SK-N-SH (cell line): ENCODE results near the gene ETHE1. TPM values are rescaled to one million over a fixed set of nuclear protein-coding genes. Genes with fewer than 3 reads are reported as not detected.

Experiments used
- CTCF ChIA-PET: fragments of 300-600, 350-600 bp; formaldehyde crosslinking; extraction: SDS; loops from one replicate; lab custom pipeline; 2021; lab: Yijun Ruan, JAX
- POLR2A ChIA-PET: fragments of 350-600 bp; sonication (Branson Sonifier 250); formaldehyde crosslinking; extraction: SDS; loops from one replicate; lab custom pipeline; 2020; ENCODE audit warnings: antibody characterized with exemption, inconsistent platforms; lab: Yijun Ruan, JAX
- DNase-seq: peaks from one replicate; pipeline ENCODE4 v3.0.0; 2012
- H2AFZ ChIP-seq: fragments of 200-600 bp; sonication (generic); 2 replicates; pipeline ENCODE4 v1.8.1; 2016; ENCODE audit warnings: antibody characterized with exemption, mild to moderate bottlenecking, low read depth
- H3F3A ChIP-seq: fragments of 200-600 bp; sonication (generic); replicated peaks from 2 replicates; pipeline ENCODE3; 2016; ENCODE audit warnings: antibody characterized with exemption, mild to moderate bottlenecking; ENCODE audit not compliant: insufficient read depth
- H3K27ac ChIP-seq, 2 experiments: fragments of 200-500 bp in 1 of 2; fragments of 200-600 bp in 1 of 2; sonication (Bioruptor generic) in 1 of 2; sonication (generic), shearing (Covaris generic) in 1 of 2; 2 replicates each; pipeline versions ENCODE4 v1.5.1 to v1.6.1; 2014 to 2016; ENCODE audit warnings: low read depth in 2 of 2, inconsistent platforms in 1 of 2, low read length in 1 of 2, mild to moderate bottlenecking in 1 of 2, mixed read lengths in 1 of 2
- H3K27me3 ChIP-seq: fragments of 200-600 bp; sonication (generic), shearing (Covaris generic); 2 replicates; pipeline ENCODE4 v1.6.1; 2016; ENCODE audit warnings: mixed run types; ENCODE audit not compliant: insufficient read depth
- H3K36me3 ChIP-seq, 2 experiments: fragments of 200-500 bp in 1 of 2; fragments of 200-600 bp in 1 of 2; sonication (Bioruptor generic) in 1 of 2; sonication (generic) in 1 of 2; replicated peaks in 1 of 2; 2 replicates each; pipeline versions ENCODE3 to v1.5.1; 2014 to 2016; ENCODE audit warnings: low read length in 1 of 2, mild to moderate bottlenecking in 1 of 2; ENCODE audit not compliant: insufficient read depth in 2 of 2, control insufficient read depth in 1 of 2
- H3K4me1 ChIP-seq, 2 experiments: fragments of 200-500 bp in 1 of 2; fragments of 200-600 bp in 1 of 2; sonication (Bioruptor generic) in 1 of 2; sonication (generic), shearing (Covaris generic) in 1 of 2; 2 replicates each; pipeline versions ENCODE4 v1.5.1 to v1.6.1; 2014 to 2016; ENCODE audit warnings: low read depth in 1 of 2, low read length in 1 of 2, mixed run types in 1 of 2; ENCODE audit not compliant: insufficient read depth in 2 of 2, control insufficient read depth in 1 of 2
- H3K4me2 ChIP-seq: fragments of 200-600 bp; sonication (generic), shearing (Covaris generic); 2 replicates; pipeline ENCODE4 v1.6.1; 2017; ENCODE audit warnings: mixed run types
- H3K4me3 ChIP-seq, 2 experiments: fragments of 200-500 bp in 1 of 2; fragments of 200-600 bp in 1 of 2; sonication (Bioruptor generic) in 1 of 2; sonication (generic), shearing (Covaris generic) in 1 of 2; 2 replicates each; pipeline versions ENCODE4 v1.5.1 to v1.8.1; 2014 to 2016; ENCODE audit warnings: low read depth in 2 of 2, inconsistent platforms in 1 of 2, low read length in 1 of 2, mild to moderate bottlenecking in 1 of 2, mixed read lengths in 1 of 2, moderate library complexity in 1 of 2
- H3K79me2 ChIP-seq: fragments of 200-600 bp; sonication (generic); 2 replicates; pipeline ENCODE4 v1.8.1; 2017; ENCODE audit warnings: mild to moderate bottlenecking; ENCODE audit not compliant: insufficient read depth
- H3K9ac ChIP-seq: fragments of 200-600 bp; sonication (generic); 2 replicates; pipeline ENCODE4 v1.6.1; 2017; ENCODE audit warnings: mixed run types
- H3K9me2 ChIP-seq: fragments of 200-600 bp; sonication (generic); 2 replicates; pipeline ENCODE4 v1.6.1; 2017; ENCODE audit warnings: mixed run types
- H3K9me3 ChIP-seq: fragments of 200-600 bp; sonication (generic); 2 replicates; pipeline ENCODE4 v1.6.1; 2017; ENCODE audit warnings: mixed run types, mild to moderate bottlenecking, moderate library complexity
- H4K20me1 ChIP-seq: fragments of 200-600 bp; sonication (generic); 2 replicates; pipeline ENCODE4 v1.6.1; 2017; ENCODE audit warnings: mild to moderate bottlenecking, mixed run types; ENCODE audit not compliant: insufficient read depth
- CTCF ChIP-seq: fragments of 200-600 bp; sonication (generic); IDR thresholded peaks from 2 replicates; pipeline ENCODE4 v1.6.1; 2017; ENCODE audit warnings: antibody characterized with exemption, mild to moderate bottlenecking, moderate library complexity
- ELF1 ChIP-seq: IDR thresholded peaks from 2 replicates; pipeline ENCODE4 v1.4.0; 2012
- FOXM1 ChIP-seq: IDR thresholded peaks from 2 replicates; pipeline ENCODE4 v1.4.0; 2012; ENCODE audit warnings: low read depth, mild to moderate bottlenecking
- GATA2 ChIP-seq: sonication (generic); formaldehyde crosslinking; IDR thresholded peaks from 2 replicates; pipeline ENCODE4 v1.5.0; 2020; ENCODE audit warnings: mild to moderate bottlenecking, missing genetic modification reagents
- IRF3 ChIP-seq: fragments of 150-350 bp; IDR thresholded peaks from 2 replicates; pipeline ENCODE4 v1.6.1; 2016; ENCODE audit warnings: mild to moderate bottlenecking, low read depth, low read length
- MAX ChIP-seq: IDR thresholded peaks from 2 replicates; pipeline ENCODE4 v1.4.0; 2012; ENCODE audit warnings: low read depth
- NFIC ChIP-seq: IDR thresholded peaks from 2 replicates; pipeline ENCODE4 v1.4.0; 2012; ENCODE audit warnings: borderline replicate concordance
- POLR2AphosphoS5 ChIP-seq: IDR thresholded peaks from 2 replicates; pipeline ENCODE4 v1.6.1; 2012; ENCODE audit warnings: low read depth, low read length
- REST ChIP-seq: IDR thresholded peaks from 2 replicates; pipeline ENCODE4 v1.6.1; 2012; ENCODE audit warnings: mild to moderate bottlenecking, low read depth, low read length, moderate library complexity
- RXRA ChIP-seq: IDR thresholded peaks from 2 replicates; pipeline ENCODE4 v1.4.0; 2012; ENCODE audit warnings: low read depth, mild to moderate bottlenecking, borderline replicate concordance
- TCF12 ChIP-seq: IDR thresholded peaks from 2 replicates; pipeline ENCODE4 v1.4.0; 2012
- TEAD4 ChIP-seq: IDR thresholded peaks from 2 replicates; pipeline ENCODE4 v1.4.0; 2012; ENCODE audit warnings: mild to moderate bottlenecking, borderline replicate concordance; ENCODE audit not compliant: insufficient read depth
- USF2 ChIP-seq: fragments of 150-350 bp; IDR thresholded peaks from 2 replicates; pipeline ENCODE4 v1.6.1; 2017; ENCODE audit warnings: antibody characterized with exemption, low read length, low read depth, borderline replicate concordance
- ZBTB33 ChIP-seq: IDR thresholded peaks from 2 replicates; pipeline ENCODE4 v1.4.0; 2012; ENCODE audit warnings: low read depth, borderline replicate concordance
- WGBS: methylation state at CpG from one replicate; pipeline ENCODE4 v1.1.6; 2017; ENCODE audit warnings: low lambda C conversion rate; 5-methylcytosine and 5-hydroxymethylcytosine counted together
- polyA plus RNA-seq, 3 experiments: library from polyadenylated mRNA; depleted of rRNA; stranded (reverse); fragments of >200 nt; gene quantifications; 2 replicates each; pipeline ENCODE4 v1.2.3, GENCODE V29; 2012

ETHE1 gene
- polyA plus RNA-seq, 1 of the 3 experiments (the other 2 are of a cell fraction), result 86.2 TPM

GRCh38 chr19:43476606-43477005 lies 50.4 kb downstream of the ETHE1 start:
- no peak for DNase-seq
- Histone ChIP-seq H3K79me2 (no peaks in the 10 kb centered on the region), H3F3A (peaks cover 7% of the 10 kb centered on the region)
- no peak for TF ChIP-seq TEAD4
- TF ChIP-seq USF2, result no peak
- TF ChIP-seq NFIC, result peak; percentile 33; the same call in 1 of the 2 replicates
- TF ChIP-seq, all 33 proteins: peak for 1
- no peaks in the 10 kb centered on the region for H3K27me3 ChIP-seq
- no peak overlapping the region for H3K9ac ChIP-seq
- POLR2A ChIA-PET, result no interaction called here
- no peaks in the 10 kb centered on the region for H3K36me3 ChIP-seq
- peak overlapping the region in 1 of 2 experiments; percentile 48; a peak in 2 of 4 replicates for H3K27ac ChIP-seq
- H3K4me2 ChIP-seq, result no peak overlapping the region
- CTCF ChIA-PET, result interaction anchor here (0.8 kb wide), 1 partner anchor 43 kb away, joined by 4 read pairs; no protein-coding TSS in a partner anchor
- no peak overlapping the region for H3K4me3 ChIP-seq
- H3K4me1 ChIP-seq, result peaks cover 3 to 5% of the 10 kb centered on the region in 2 experiments; a peak in 2 of 4 replicates
- H3K9me3 ChIP-seq, result no peaks in the 10 kb centered on the region
- no peaks in the 10 kb centered on the region for H3K9me2 ChIP-seq
- no peak overlapping the region for H2AFZ ChIP-seq
- no peaks in the 10 kb centered on the region for H4K20me1 ChIP-seq

GRCh38 chr19:43474986-43475705 lies 51.9 kb downstream of the ETHE1 start:
- WGBS, result 28% methylated on average over 22 of the region's 46 CpGs
- H4K20me1 ChIP-seq, result no peaks in the 10 kb centered on the region
- ChIA-PET CTCF (interaction anchor here (1.4 to 3.0 kb wide), 4 partner anchors 11 to 44 kb away, joined by 3 to 16 read pairs (median 12); partner anchors contain the start of gene LYPD3), POLR2A (interaction anchor here (1.2 kb wide), 1 partner anchor 11 kb away, joined by 5 read pairs; no protein-coding TSS in a partner anchor)
- peak overlapping the region; percentile 86 for H2AFZ ChIP-seq
- H3K4me2 ChIP-seq, result peak overlapping the region; percentile 61
- no peaks in the 10 kb centered on the region for H3K9me3 ChIP-seq
- DNase-seq, result peak; percentile 99
- peaks cover 3 to 5% of the 10 kb centered on the region in 2 experiments; a peak in 2 of 4 replicates for H3K4me1 ChIP-seq
- peak overlapping the region; percentile 18 to 35; a peak in 3 of 4 replicates for H3K4me3 ChIP-seq
- no peaks in the 10 kb centered on the region for H3K36me3 ChIP-seq
- no peaks in the 10 kb centered on the region for H3K79me2 ChIP-seq
- H3K9ac ChIP-seq, result peak overlapping the region; percentile 44
- peak overlapping the region; percentile 29 to 48; a peak in 2 of 4 replicates for H3K27ac ChIP-seq
- no peaks in the 10 kb centered on the region for H3K27me3 ChIP-seq
- H3K9me2 ChIP-seq, result no peaks in the 10 kb centered on the region
- peaks cover 7% of the 10 kb centered on the region for H3F3A ChIP-seq
- no peak; the same call in 1 of the 2 replicates for TF ChIP-seq POLR2AphosphoS5
- TF ChIP-seq TEAD4, result no peak
- no peak for TF ChIP-seq GATA2 (CRISPR knock-in tag)
- peak; percentile 94 for TF ChIP-seq MAX
- no peak for TF ChIP-seq FOXM1
- TF ChIP-seq TCF12, result no peak
- TF ChIP-seq REST, result no peak
- no peak for TF ChIP-seq IRF3
- TF ChIP-seq ZBTB33, result no peak
- TF ChIP-seq RXRA, result no peak
- no peak for TF ChIP-seq CTCF
- TF ChIP-seq ELF1, result no peak
